HG03196 (cell line): ENCODE data around the gene LHX8.
"Not testable (repeated sequence)": the region's sequence is repeated elsewhere in the genome, so short reads cannot be mapped to it uniquely, and the experiment has no call there.

Experiments
- ATAC-seq: cut with Tn5 transposase; IDR thresholded peaks from one replicate; pipeline ENCODE4 v1.9.1; 2021; ENCODE audit not compliant: unreplicated experiment

The LHX8 gene

DNA sequence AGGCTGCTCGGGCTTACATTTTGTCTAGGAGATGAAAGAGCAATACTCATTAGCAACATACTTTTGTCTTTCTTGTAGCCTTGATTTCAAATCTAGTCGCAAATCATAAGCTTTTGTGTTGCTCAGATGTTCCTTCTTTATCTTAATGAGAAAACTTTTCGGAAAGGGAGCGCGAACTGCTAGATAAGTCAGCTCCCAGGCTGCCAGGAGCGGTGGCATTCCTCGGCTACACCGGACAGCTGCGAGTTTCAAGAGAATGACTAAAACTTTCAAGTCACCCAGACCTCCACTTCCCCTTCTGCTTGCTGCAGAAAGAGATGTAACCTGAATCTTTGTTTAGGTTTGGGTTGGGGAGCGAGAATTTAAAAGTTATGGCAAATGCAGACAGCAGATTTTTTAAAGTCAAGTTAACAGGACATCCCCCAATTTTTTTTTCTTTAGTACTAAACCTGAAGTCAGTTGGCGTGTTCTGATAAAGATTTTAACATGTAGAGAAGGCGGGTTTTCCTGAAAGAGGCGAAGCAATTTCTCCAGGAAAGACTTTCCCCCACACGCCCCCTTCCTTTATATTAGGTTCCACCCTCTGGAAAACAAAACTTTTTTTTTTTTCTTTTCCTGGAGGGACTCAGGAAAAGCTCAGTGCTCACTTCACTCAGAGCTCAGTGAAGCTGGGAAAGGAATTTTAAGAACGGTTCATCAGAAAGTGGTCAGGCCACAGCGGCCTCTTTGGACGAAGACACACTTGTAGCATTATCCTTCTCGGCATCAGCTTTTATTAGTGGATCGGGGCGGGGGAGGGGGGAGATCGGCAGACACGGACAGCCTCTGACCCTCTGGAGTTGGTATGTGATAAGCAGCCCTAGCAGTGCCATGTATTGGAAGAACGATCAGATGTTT is at the start of gene LHX8:
LHX8 (plus strand) TSS at position 639 of the 897 bp plus-strand sequence. CDS start 2,227 bp downstream, outside the sequence.
- no peak for ATAC-seq

DNA sequence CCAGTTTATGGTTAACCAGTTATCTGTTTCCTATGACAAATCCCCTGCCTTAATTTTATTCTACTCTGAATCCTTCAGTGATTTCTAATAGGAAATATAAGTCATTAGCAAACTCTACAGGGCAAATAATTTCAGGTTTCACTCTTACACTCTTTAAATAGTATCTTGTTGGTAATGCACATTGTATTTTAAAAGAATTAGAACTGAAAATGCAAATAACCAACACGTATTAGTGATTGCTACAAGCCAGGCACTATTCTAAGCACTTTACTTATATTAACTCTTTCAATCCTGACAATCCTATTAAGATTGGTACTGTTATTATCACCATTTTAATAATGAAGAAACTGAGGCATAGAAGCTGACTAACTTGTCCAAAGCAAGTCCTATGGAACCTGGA is 48.3 kb upstream of the LHX8 start:
- ATAC-seq, result no peak

DNA sequence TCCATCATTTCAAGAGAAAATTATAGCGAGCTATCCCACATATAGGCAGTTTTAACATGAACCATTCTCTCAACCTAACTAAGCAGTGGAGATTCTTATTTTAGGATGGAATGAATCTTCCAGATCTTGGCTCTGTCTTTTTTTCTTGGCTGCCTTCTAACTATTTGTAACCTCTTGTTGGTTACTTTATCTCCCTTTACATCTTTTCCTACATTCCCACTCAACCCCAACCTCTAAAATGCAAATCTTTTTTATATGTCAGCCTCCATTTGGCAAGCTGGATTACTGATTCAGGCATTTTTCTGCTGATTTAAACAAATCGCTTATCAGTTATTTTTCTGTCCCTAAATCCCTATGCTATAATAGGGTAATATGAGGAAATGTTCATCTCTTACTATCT is 46.9 kb upstream of the LHX8 start:
- ATAC-seq, result no peak

GRCh38 chr1:75092141-75092540 is 42.0 kb upstream of the LHX8 start:
- ATAC-seq, result no peak

GRCh38 chr1:75097654-75098053 is 36.5 kb upstream of the LHX8 start:
- ATAC-seq, result no peak

GRCh38 chr1:75099581-75099980 is 34.6 kb upstream of the LHX8 start:
- no peak for ATAC-seq

DNA sequence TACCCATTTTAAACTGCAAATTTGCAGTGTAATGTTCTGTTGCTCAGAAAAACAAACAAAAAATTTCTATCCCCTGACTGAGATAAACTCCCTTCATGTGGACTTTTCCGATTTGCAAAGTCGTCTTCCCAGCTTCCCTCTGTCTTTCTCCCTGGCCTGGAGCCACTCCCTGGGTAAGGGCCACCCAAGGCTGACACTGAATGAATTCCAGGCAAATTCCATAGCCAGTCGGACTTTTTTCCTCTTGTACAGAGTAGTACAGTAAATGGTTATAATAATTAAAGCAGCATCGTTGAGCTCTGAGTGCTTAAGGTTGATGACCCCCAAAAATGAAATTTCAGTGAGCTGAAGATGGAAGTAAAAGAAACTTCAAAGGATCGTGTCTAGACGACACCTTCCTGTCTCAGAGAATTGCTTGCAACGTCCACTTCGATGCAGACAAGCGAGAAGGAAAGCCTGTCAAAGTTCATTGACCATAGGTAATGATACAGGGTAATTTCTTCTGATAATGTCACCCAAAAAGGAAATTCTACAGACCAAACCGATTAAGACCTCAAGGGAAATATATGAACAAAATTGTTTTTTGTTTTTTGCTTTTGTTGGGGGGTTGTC is 33.6 kb upstream of the LHX8 start:
- no peak for ATAC-seq

- not testable (repeated sequence) for ATAC-seq
Observed at GRCh38 chr1:75112362-75112951, 21.7 kb upstream of the LHX8 start.

- peak; percentile 68 for ATAC-seq
Observed at GRCh38 chr1:75115654-75116053, 18.5 kb upstream of the LHX8 start.

- ATAC-seq, result no peak
Observed at GRCh38 chr1:75123756-75124155, 10.4 kb upstream of the LHX8 start.

DNA sequence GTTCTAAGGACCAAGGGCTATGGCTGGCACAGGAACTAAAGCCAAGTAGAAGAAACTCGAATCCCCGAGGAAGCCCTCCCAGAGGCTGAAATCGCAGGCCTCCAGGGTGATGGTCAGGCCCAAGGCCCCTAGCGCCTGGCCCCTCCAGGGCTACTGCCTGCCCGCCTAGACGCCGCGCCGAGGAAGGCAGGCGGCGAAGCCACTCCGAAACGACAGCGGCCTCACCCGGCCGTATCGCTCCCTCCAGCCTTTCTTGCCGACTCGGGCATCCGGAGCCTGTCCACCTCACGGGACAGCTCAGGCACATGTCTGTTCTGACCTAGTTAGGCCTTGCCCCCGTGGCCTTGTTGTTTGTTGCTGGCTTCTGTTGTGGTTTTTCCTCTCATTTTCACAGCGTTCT is 9.7 kb upstream of the LHX8 start:
- ATAC-seq, result no peak

DNA sequence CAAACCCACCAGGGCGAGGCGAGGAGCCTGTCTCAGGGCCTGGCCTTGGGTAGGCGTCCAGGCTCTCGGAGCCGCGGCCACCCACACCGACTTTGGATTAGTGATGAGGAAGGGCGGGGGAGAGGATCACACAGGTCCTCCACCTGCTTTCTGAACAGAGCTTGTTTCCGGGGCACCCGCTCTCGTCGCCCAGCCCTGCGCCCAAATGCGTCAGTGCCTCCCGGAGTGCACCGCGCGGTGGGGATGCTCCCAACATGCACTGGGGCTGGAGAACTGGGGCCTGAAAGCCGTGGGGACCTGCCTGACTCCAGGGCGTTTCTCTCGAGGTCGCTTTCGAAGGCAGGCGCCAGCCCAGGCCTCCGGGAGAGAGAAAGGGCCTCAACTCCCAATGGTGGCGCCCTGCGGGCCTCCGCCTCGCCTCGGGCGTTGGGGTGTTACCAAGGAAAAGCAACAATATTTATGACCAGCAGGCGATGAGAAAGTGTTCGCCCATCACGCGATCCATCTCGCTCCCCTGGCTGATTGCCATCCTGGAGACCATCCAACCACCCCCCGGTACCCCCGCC is 8.9 kb upstream of the LHX8 start:
- ATAC-seq, result no peak

DNA sequence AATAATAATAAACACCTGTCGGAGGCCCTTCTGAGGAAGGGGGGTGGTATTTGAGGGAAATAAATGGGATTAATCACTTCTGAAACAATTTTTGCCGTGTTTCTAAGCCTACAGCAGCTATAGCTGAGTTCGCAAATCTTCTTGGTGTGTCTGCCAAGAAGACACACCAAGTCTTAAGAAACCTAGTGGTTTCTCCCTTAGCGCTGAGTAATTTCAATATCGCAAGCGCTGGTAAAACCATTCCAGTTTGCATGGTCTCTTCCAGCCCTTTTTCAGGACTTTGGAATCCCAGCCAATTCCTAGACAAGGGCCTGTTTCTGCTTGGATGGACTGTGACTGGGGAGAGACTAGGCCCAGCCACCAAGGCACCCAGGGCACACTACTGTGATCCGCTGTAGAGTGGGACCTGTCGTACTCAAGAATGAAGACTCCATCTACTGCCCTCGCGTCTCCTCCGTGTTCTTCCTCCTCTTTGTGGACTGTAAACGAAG is 7.5 kb upstream of the LHX8 start:
- no peak for ATAC-seq

DNA sequence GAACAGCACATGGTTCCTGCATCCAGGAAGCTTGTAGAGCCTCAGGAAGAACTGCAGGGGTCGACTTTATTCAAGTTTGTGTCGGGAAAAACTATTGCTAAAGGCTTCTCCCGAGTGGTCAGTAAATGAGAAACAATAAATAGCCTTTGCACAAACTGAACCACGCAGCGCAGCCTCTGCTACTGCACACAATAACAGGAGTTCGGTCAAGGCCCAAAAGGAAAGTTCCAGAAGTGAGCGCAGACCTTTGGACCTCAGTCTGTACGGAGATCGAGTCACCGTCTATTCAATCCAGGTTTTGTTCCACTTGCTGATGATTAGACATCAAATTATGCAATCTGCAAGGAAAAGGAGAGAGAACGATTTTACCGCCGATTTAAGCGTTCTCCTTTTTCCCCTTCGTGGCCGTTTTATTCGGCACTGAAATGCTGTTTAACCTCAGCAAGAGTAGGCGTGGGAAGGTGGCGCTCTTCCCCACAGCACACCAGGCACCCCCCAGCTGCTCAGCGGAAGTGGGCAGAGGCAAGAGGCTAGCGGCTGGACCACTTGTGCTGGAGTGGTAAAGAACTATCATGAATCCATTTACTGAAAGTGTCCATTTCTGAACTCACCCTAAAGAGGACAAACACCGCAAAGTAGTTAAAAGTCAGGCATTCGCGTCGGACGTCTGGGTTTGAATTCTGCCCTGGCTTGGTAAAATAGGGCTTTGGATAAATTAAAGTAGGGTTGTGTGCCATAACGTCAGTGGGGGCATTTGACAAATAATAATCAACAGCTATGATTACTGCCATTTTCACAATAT is 6.1 kb upstream of the LHX8 start:
- ATAC-seq, result no peak

GRCh38 chr1:75129660-75129982 is 4.6 kb upstream of the LHX8 start:
- no peak for ATAC-seq

- no peak for ATAC-seq
Observed at GRCh38 chr1:75129983-75130789, 4.0 kb upstream of the LHX8 start.

GRCh38 chr1:75130865-75131564 is 3.2 kb upstream of the LHX8 start:
- ATAC-seq, result no peak

DNA sequence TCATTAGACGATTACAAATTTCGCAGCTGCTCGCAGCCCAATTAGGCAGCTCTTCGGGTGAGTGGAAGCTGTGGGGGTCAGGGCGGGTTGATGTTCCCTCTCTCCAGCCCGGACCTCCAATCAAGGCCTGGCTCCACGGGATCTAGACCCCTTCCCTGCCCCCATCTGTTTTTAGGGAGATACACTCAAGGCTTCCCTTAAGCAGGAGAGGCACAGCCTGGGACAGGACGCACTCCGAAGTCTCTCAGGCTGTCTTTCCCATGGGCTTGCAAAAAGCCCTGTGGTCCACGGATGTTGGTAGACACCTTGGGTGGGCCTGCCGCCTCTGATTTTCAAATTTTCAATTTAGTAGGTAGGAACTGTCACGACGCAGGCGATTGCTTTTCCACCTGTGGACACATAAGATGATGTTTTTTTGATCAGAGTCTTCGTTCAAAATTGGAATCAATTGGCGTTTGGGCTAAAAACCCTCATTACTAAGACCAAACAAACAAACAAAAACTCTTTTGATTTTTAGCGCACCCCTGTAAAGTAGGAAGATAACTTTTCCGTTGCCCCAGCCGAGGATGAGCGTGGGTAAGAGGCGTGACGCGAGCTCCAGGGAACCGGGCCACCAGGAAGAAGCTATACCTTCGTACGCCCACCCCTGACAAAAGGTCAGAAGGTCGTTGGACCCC is 2.5 kb upstream of the LHX8 start:
- no peak for ATAC-seq

DNA sequence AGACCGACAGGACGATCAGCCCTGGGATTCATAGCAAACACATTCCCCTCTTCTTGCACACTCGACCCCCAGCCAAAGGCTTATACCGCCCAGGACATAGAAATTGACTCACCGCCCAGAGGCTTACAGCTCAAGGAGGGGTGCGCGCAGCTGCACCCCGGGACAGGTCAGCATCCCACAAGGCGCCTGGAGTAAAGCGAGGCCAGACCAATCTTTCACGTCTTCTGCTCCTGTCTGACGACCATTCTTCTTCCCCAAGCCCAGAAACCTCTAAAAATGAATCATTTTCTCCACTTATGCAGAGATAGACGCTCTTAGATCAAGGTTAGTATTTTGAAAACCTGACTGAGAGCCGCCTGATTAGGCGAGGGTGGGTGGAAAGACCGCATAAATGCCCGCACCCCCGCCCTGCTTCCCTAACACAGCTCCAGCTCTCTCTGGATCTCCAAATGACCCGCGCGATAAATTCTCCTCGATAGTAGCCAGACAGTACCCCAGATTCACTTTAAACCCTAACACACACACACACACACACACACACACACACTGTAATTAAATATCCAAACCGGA is 1.9 kb upstream of the LHX8 start:
- no peak for ATAC-seq
